Lung (tissue), 12 donors: ENCODE measurements around the gene ADAMTS17. TPM values are rescaled to one million over a fixed set of nuclear protein-coding genes. Genes with fewer than 3 reads are reported as not detected.

ENCODE experiments used
- ATAC-seq: fragments of 200-7000 bp; cut with Tn5 transposase; one replicate; pipeline ENCODE4 v1.9.1; 2020; ENCODE audit warnings: moderate number of reproducible peaks; ENCODE audit not compliant: insufficient read depth, low FRiP score
- DNase-seq, 3 donors: peaks; one replicate each; pipeline ENCODE4 v3.0.0-alpha.2; 2013 to 2017
- H3K27ac ChIP-seq, 2 donors: one replicate each; pipeline ENCODE4 v1.5.1; 2013; ENCODE audit warnings: mild to moderate bottlenecking in 2 of 2, moderate library complexity in 2 of 2, control low read depth in 1 of 2, inconsistent platforms in 1 of 2, low read depth in 1 of 2, low read length in 1 of 2
- H3K27me3 ChIP-seq, 3 donors: one replicate each; pipeline ENCODE4 v1.5.1; 2013; ENCODE audit warnings: low read length in 2 of 3; ENCODE audit not compliant: control insufficient read depth in 3 of 3, insufficient read depth in 3 of 3
- H3K36me3 ChIP-seq, 4 donors: one replicate each; pipeline ENCODE4 v1.5.1; 2013; ENCODE audit warnings: low read length in 4 of 4, mild to moderate bottlenecking in 1 of 4, moderate library complexity in 1 of 4; ENCODE audit not compliant: control insufficient read depth in 4 of 4, insufficient read depth in 4 of 4
- H3K4me1 ChIP-seq, 5 donors: one replicate each; pipeline ENCODE4 v1.5.1; 2013; ENCODE audit warnings: low read length in 5 of 5, mild to moderate bottlenecking in 2 of 5, moderate library complexity in 1 of 5; ENCODE audit not compliant: control insufficient read depth in 5 of 5, insufficient read depth in 5 of 5
- H3K4me3 ChIP-seq: one replicate; pipeline ENCODE4 v1.5.1; 2013; ENCODE audit warnings: mild to moderate bottlenecking, control low read depth, moderate library complexity
- H3K9ac ChIP-seq, 2 donors: one replicate each; pipeline ENCODE4 v1.5.1; 2013; ENCODE audit warnings: low read length in 2 of 2, control low read depth in 1 of 2; ENCODE audit not compliant: insufficient read depth in 1 of 2
- H3K9me3 ChIP-seq, 4 donors: one replicate each; pipeline ENCODE4 v1.5.1; 2013; ENCODE audit warnings: low read length in 3 of 4, mild to moderate bottlenecking in 1 of 4, moderate library complexity in 1 of 4; ENCODE audit not compliant: control insufficient read depth in 4 of 4, insufficient read depth in 3 of 4
- CTCF ChIP-seq: IDR thresholded peaks from 2 replicates; pipeline ENCODE4 v1.5.1; 2012; ENCODE audit warnings: mild to moderate bottlenecking; ENCODE audit errors: control extremely low read depth, extremely low read depth
- WGBS, 2 donors: extraction: QIAGEN DNeasy Blood & Tissue Kit; methylation state at CpG; one replicate each; pipeline ENCODE4 v1.1.7; 2013; 5-methylcytosine and 5-hydroxymethylcytosine counted together
- polyA plus RNA-seq, 2 donors: library from polyadenylated mRNA; stranded (reverse); fragments of 200-250 nt; gene quantifications; one replicate each; pipeline ENCODE4 v1.2.1, GENCODE V29; 2013
- total RNA-seq, 2 donors: library from RNA; depleted of rRNA in 1 of 2; stranded (reverse); fragments of >200 nt in 1 of 2; gene quantifications; one replicate each; pipeline ENCODE4 v1.2.1, GENCODE V29; 2014 to 2021
- donor health status: control.
- donor health status: control.
- donor health status: Bipolar disorder and iron deficiency.
- donor health status: healthy.
- donor health status: DM: yes; HTN: yes; CAD: no.

Gene ADAMTS17
- total and polyA plus RNA-seq, 4 donors = 0.47 to 6.6 (median 2.2) TPM

- no peak overlapping the region for H3K27ac ChIP-seq
- H3K9me3 ChIP-seq = peaks cover 0 to 11% (median 2%) of the 10 kb centered on the region in 4 donors
- DNase-seq (no peak), ATAC-seq (no peak)
- no peaks in the 10 kb centered on the region for H3K27me3 ChIP-seq
- no peaks in the 10 kb centered on the region for H3K36me3 ChIP-seq
- no peak overlapping the region for H3K9ac ChIP-seq
- 92 to 94% methylated on average over 5 of the region's 5 CpGs for WGBS, 2 donors
- no peak overlapping the region for H3K4me3 ChIP-seq
- no peak for TF ChIP-seq CTCF
- peaks cover 0 to 15% (median 6%) of the 10 kb centered on the region in 5 donors for H3K4me1 ChIP-seq
Measured at GRCh38 chr15:100124936-100125335, 216.8 kb downstream of the ADAMTS17 start.

GRCh38 chr15:100124361-100124760 is 217.4 kb downstream of the ADAMTS17 start:
- Histone ChIP-seq H3K36me3 (no peaks in the 10 kb centered on the region), H3K27me3 (no peaks in the 10 kb centered on the region), H3K9me3 (peaks cover 0 to 15% (median 2%) of the 10 kb centered on the region in 4 donors), H3K4me3 (no peak overlapping the region), H3K27ac (no peak overlapping the region), H3K9ac (no peak overlapping the region), H3K4me1 (peaks cover 0 to 15% (median 6%) of the 10 kb centered on the region in 5 donors)
- WGBS, 2 donors = 93 to 95% methylated on average over 14 of the region's 14 CpGs
- ATAC-seq (no peak), DNase-seq (no peak)
- no peak for TF ChIP-seq CTCF

- 87 to 91% methylated on average over 9 of the region's 9 CpGs for WGBS, 2 donors
- no peak for TF ChIP-seq CTCF
- no peak overlapping the region for H3K4me3 ChIP-seq
- H3K9ac ChIP-seq = no peak overlapping the region
- H3K4me1 ChIP-seq = peaks cover 0 to 15% (median 6%) of the 10 kb centered on the region in 5 donors
- DNase-seq (no peak), ATAC-seq (no peak)
- peaks cover 0 to 15% (median 2%) of the 10 kb centered on the region in 4 donors for H3K9me3 ChIP-seq
- H3K36me3 ChIP-seq = no peaks in the 10 kb centered on the region
- no peaks in the 10 kb centered on the region for H3K27me3 ChIP-seq
- H3K27ac ChIP-seq = no peak overlapping the region
Measured at GRCh38 chr15:100123611-100124010, 218.2 kb downstream of the ADAMTS17 start.

- H3K36me3 ChIP-seq = no peaks in the 10 kb centered on the region
- H3K9me3 ChIP-seq = peaks cover 0 to 17% (median 2%) of the 10 kb centered on the region in 4 donors
- no peak for ATAC-seq
- 92 to 97% methylated on average over 2 of the region's 2 CpGs for WGBS, 2 donors
- H3K27ac ChIP-seq = no peak overlapping the region
- DNase-seq = no peak
- TF ChIP-seq CTCF = no peak
- no peaks in the 10 kb centered on the region for H3K27me3 ChIP-seq
- H3K9ac ChIP-seq = no peak overlapping the region
- no peak overlapping the region for H3K4me3 ChIP-seq
- H3K4me1 ChIP-seq = peaks cover 0 to 16% (median 6%) of the 10 kb centered on the region in 5 donors
Measured at GRCh38 chr15:100121285-100121684, 220.5 kb downstream of the ADAMTS17 start.
